HG02973 (cell line): ENCODE results near the gene SEPSECS.

Experiments used
- ATAC-seq: cut with Tn5 transposase; IDR thresholded peaks from one replicate; pipeline ENCODE4 v1.9.1; 2021; ENCODE audit warnings: moderate library complexity; ENCODE audit not compliant: unreplicated experiment

Gene SEPSECS

DNA sequence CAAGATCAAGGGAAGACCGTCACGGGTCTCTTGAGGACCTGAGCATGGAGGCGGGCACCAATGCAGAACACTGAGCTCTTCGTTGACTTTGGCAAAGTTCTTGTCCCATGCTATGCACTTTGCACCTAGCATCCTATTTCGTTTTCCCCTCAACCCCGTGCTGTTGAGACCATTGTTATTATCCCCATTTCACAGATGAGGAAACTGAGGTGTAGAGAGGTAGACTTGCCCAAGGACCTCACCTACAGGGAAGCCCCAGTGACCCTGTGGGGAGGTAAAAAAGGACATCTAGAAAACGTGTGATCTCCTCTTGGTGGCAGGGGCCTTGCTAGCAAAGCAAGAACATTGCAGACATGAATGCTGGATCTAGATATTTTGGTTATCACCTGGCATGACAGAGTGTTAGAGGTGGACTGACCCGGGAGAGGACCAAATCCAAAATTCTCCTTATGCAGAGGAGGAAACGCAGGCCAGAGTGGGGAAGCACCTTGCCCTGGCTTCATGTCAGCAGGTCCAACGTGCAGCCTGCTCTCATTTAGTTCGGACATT is 48.5 kb downstream of the SEPSECS start:
- no peak for ATAC-seq

- no peak for ATAC-seq
Observed at GRCh38 chr4:25110527-25111329, 49.5 kb downstream of the SEPSECS start.

DNA sequence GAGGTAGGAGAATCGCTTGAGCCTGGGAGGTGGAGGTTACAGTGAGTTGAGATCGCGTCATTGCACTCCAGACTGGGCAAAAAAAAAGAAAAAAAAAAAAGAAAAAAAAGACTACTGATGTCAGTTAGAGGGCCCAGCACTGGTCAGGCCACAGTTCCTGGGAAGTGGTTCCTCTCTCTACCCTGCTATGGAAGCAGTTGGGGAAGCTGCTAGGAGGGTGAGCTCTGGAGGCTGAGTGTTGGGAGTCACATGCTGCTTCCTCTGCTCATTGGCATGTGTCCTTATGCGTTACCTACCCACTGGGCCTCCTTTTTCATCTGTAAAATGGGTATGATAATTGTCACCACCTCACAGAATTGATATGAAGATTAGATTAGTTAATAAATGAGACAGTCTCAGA is 50.7 kb downstream of the SEPSECS start:
- ATAC-seq: no peak

DNA sequence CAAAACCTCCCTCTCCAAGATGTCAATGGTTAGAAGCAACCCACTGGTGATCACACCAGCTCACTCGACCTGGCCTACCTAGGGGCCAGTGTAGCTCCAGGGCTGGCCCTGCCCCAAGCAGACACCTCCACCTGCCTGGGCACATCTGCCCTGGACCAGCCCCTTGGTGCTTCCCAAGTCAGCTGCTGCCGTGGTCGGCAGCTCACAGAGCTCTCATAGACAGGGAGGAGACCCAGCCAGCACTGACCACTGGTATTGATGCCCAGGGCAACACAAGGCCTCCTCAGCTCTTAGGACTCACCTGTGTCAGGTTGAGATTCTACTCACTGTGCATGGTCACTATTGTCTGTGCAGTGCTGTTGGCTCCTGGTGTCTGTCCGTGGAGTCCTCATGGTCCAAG is 51.7 kb downstream of the SEPSECS start:
- ATAC-seq: no peak

DNA sequence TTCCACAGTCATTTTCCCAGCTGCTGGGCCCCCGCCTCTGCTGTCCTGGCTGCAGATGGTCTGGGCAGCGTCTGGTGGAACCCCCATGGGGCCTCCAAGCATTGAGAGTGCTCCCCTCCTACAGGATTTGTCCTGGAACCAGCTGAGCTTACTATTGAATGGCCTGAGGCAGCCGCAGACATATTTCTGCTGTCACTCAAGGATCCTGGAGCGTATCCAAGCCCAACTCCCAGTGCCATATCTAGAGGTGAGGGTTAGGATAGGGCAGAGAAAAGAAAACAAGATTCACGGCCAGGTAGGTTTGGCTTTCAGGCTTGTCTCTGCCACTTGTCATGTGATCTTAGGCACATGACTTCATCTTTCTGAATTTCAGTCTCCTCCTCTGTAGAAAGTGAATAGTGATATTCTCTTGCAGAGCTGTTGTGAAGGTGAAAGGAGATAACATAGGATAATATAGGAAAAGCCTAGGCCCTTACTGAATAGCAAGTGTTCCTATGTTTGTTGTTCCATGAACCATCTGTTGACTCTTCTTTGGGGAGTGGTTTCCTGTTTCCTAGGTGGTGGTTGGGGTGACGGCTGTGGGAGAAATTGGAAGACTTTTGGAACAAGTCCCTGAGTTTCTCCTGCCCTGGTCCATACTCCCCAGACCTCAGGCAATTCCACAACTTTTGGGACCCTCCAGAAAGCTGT is 52.3 kb downstream of the SEPSECS start:
- ATAC-seq: no peak

DNA sequence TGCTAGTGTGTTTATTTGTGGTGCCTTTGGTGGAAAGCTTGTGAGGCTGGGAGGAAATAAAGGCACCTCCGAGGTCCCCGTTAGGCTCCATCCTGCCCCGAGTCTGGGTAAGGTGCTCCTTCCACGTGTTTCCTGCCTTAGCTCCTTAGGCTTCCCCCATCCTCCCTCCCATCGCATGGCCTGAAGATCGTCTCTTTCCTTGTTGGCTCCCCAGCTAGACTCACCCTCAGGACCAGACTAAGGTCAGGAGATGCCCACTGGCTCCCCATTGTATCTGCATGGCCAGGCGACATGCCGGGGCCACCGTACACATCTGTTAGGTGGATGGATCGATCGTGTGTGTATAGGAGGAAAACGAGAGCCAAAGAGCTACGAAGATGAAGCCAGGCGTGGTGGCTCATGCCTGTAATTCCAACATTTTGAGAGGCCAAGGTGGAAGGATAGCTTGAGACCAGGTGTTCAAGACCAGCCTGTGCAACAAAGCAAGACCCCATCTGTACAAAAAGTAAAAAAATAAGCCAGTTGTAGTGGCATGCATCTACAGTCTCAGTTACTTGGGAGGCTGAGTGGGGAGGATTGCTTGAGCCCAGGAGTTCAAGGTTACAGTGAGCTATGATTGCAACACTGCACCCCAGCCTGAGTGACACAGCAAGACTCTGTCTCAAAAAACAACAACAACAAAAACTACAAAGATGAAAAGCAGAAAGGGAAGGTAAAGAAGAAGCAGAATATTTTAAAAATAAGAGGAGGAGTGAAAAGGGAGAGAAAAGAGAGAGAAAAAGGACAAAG is 53.7 kb downstream of the SEPSECS start:
- ATAC-seq: no peak

GRCh38 chr4:25104591-25104990 is 55.7 kb downstream of the SEPSECS start:
- no peak for ATAC-seq

DNA sequence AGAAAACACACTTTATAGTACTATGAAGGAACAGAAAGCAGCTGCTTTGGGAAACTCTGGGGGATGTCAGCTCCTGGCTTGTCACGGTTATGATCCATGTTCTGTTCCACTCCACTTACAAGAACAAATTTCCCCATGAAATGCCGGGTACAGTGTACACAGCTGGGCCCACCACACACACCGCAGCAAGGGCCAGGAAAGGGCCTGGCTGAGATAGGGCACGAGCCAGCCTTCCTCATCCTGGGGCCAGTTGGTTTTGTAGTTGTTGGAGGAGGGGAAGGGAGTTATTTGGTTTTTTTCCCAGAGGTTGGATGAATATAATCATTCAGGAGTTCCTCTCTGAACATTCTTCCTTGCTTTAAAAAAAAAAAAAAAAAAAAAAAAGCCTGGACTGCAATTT is 56.8 kb downstream of the SEPSECS start:
- no peak for ATAC-seq

DNA sequence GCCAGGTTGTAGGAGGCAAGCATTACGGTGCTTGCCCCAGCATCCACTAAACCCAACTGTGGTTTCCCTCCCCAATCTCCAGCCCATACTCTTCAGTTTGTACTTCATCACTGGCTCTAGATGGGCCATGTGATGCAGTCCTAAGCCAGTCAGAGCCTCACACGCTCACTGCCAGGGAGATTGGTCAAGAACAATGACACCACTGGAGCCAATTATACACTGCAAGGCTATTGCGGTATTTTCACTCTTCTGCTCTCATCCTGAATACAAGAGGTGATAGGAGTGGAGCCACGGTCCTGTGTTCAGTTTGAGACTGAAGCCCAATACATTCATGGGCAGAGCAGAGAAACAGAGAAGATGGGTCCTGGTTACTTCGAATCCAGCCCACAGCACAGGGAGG is 58.4 kb downstream of the SEPSECS start:
- ATAC-seq: no peak

DNA sequence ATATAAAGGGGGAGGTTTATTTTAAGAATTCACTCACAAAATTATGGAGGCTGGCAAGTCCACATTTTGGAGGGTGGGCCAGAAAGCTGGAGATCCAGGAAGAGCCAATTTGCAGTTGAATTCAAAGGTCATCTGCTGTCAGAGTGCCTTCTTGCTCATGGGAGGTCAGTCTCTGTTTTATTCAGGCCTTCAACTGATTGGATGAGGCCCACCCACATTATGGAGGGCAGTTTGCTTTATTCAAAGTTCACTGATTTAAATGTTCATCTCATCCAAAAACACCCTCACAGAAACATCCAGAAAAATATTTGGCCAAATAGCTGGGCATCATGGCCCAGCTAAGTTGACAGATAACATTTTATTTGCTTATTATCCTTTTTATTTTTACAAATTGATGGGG is 59.5 kb downstream of the SEPSECS start:
- ATAC-seq: no peak

DNA sequence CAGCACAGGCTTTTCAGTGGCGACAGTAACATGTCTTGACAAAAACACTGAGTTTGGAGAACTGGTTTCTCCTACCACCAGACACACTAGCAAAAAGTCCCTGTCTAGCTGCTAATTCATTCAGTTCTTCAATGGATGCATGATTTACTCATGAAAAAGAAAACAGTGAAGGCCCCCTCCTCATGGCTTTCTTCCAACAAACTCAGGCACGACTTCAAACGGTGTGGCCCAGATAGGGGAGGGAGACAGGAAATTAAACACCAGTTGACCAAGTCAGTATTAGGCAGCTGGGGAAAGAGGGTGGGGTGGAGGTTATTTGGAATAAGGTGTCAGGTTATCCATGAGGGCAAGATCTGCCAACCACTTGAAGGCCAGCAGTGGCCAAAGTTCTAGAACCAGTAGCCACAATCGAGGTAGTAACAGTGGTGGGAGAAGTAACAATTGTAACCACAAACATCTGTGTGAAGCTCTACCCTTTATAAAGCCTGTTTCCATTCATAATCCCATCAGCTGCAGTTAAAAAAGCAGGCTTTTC is 60.2 kb downstream of the SEPSECS start:
- ATAC-seq: no peak

DNA sequence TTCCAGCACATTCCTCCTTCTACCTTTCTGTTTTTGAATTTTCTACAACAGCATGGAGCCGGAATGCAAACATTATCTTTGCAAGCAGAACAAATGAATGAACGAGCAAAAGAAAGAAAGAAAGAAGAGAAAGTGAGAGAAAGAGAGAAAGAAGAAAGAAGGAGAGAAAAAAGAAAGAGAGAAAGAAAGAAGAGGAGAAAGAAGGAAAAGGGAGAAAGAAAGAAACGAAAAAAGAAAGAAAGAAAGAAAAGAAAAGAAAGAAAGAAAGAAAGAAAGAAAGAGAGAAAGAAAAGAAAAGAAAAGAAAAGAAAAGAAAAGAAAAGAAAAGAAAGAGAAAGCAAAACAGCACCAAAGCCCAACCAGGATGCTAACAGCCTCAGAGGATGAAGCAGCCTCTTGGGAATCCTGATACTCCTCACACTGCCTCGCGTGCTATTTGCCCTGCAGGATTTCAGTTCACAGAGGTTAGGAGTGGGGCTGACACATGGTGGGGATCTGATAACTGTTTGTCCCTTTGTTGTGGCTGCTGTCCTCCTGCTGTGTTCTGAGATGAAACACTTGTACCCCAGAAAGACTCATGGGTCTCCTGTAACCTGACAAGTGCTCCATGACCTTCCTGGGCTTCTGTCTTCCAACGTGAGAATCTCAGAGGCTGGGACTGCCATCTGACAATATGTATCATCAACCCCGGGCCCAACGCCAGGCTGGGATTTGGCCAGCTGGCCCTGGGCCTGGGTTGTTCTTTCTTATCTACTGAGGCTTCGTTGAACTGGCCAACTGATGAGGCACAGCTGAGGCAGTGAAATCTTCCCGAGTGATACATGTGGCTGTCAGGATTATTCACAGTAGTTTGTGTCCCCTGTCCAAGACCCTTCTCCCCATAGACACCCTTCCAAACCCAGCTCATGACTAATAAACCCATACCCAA is 61.0 kb downstream of the SEPSECS start:
- ATAC-seq: no peak

- no peak for ATAC-seq
Observed at GRCh38 chr4:25096981-25097443, 63.2 kb downstream of the SEPSECS start.

DNA sequence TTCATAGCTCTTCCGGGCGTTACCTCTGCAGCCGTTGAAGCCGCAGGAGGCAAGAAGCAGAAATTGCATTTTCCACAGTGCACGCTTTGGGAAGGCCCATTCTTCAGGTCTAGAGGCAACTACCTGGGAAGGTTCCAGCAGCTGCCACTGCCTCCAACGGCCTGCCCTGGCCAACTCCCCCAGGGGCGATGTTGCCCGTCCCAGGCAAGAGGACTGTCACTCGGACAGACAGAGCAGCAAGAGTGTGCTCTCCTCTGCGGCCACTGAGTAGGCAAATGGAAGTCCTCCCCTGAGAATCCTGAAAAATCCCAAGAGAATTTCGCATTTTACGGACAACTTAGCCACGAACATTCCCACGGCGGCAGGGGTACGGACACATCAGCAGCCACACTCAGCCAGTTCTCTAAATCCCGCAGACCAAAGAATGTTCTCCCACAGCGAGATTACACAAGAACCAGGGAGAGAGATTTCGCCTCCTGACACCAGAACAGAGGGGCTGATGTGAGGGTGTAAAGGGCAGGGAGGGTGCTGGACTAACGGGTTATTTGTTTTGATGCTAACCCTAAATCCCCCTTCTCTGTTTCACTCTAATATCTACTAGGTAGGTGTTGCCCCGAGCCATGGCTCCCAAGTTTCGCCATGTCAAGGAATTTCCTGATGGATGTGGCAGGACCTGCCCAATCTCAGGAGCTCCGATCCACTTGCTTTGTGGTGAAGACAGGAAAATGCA is 63.8 kb downstream of the SEPSECS start:
- no peak for ATAC-seq

GRCh38 chr4:25095837-25096236 is 64.4 kb downstream of the SEPSECS start:
- ATAC-seq: no peak

- ATAC-seq: no peak
Observed at GRCh38 chr4:25092139-25092538, 68.1 kb downstream of the SEPSECS start.

- ATAC-seq: no peak
Observed at GRCh38 chr4:25090516-25090915, 69.7 kb downstream of the SEPSECS start.

DNA sequence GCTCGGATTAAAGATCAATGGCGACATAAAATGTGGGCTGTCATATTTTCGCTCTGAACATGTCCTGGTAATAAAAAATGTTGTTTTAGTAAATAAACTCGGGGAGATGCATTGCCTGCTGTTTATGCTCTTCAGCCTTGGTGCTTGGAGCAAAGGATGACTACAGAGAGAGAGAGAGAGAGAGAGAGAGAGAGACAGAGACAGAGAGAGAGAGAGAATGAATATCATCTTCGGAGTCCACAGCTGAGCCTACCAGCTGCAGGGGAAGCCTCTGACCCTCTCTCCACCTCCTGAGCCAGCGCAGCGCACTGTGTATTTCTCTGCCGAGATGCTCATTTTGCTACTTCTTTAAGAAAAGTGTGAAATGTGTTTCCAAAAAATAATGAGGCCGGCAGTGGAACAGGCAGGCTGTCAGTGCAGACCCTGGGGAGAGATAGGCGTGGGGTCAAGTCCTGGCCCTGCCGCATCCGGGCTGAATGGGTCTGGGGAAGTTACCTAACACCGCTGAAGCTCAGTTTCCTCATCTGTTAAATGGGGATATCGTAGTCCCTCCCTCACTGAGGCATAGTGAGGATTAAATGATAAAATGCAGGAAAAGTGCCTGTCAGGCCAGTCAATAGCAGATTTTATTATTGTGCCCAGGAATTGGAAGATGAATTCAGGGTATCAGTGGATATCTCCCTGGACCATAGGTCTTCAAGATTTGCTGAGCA is 71.0 kb downstream of the SEPSECS start:
- no peak for ATAC-seq
